ENCODE results near the gene KIRREL3. TPM values are rescaled to one million over a fixed set of nuclear protein-coding genes. Genes with fewer than 3 reads are reported as not detected.

The KIRREL3 gene
- total and polyA plus RNA-seq, 2 of the 4 experiments (the other 2 are of a cell fraction): 10.9 to 15.9 TPM

DNA sequence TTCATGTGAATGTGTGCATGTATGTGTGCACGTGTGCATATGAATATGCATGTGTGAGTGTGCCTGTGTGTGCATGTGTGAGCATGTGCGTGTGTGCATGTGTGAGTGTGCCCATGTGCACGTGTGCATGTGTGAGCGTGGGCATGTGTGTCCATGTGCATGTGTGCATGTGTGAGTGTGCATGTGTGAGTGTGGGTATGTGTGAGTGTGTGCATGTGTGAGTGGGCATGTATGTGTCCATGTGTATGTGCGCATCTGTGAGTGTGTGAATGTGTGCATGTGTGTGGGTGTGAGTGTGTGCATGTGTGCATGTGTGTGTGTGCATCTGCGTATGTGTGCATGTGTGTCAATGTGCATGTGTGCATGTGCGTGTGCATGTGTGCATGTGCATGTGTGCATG, 550.4 kb downstream of the KIRREL3 start:
- Histone ChIP-seq H3K23ac (ENCODE audit: low read depth, low read length) (no peak overlapping the region), H3K4me2 (ENCODE audit: low read depth, low read length) (no peak overlapping the region), H3K9me3 (ENCODE audit: control insufficient read depth, insufficient read depth, low read length) (no peaks in the 10 kb centered on the region), H2AFZ (replicated peaks; ENCODE audit: low read length, poor library complexity) (peak overlapping the region; percentile 63), H3K9ac (ENCODE audit: low read depth, low read length) (no peak overlapping the region), H4K8ac (ENCODE audit: low read depth in 2 of 2, low read length in 2 of 2) (no peak overlapping the region), H3K36me3 (ENCODE audit: control insufficient read depth, insufficient read depth, low read length) (no peaks in the 10 kb centered on the region), H3K27ac (ENCODE audit: insufficient read depth, low read length) (no peak overlapping the region), H4K5ac (ENCODE audit: low read depth, low read length) (no peak overlapping the region), H3K4ac (ENCODE audit: low read depth, low read length) (no peak overlapping the region), H3K4me3 (ENCODE audit: insufficient read depth, low read depth, low read length) (no peak overlapping the region), H3K9me1 (ENCODE audit: insufficient read depth, low read length) (peaks cover 16% of the 10 kb centered on the region), H3K18ac (ENCODE audit: low read depth, low read length) (no peak overlapping the region), H2BK5ac (ENCODE audit: low read depth, low read length, poor library complexity, severe bottlenecking) (no peak overlapping the region), H2BK20ac (ENCODE audit: low read depth, low read length) (no peak overlapping the region), H2BK120ac (ENCODE audit: low read depth, low read length) (no peak overlapping the region), H2AK5ac (ENCODE audit: low read depth, low read length) (no peak overlapping the region), H4K20me1 (ENCODE audit: insufficient read depth, low read length) (0 out of 2 replicates have a peak, but pooled peaks cover 15% of the 10 kb centered on the region), H3K79me1 (ENCODE audit: low read depth in 1 of 2, low read length in 2 of 2) (no peaks in the 10 kb centered on the region; a peak in 1 of 4 replicates), H3K14ac (replicated peaks; ENCODE audit: low read depth, low read length) (no peak overlapping the region), H3K56ac (ENCODE audit: extremely low read depth, insufficient read depth, low read length) (no peak overlapping the region), H2AK9ac (replicated peaks; ENCODE audit: low read depth, low read length, poor library complexity) (peak overlapping the region; percentile 50), H4K91ac (ENCODE audit: insufficient read depth, low read depth, low read length) (no peak overlapping the region), H3K4me1 (ENCODE audit: control insufficient read depth, insufficient read depth, low read length) (no peaks in the 10 kb centered on the region), H2BK15ac (ENCODE audit: low read depth, low read length) (no peak overlapping the region), H3K27me3 (ENCODE audit: control insufficient read depth, insufficient read depth, low read length) (peaks cover 5% of the 10 kb centered on the region; the same call in 1 of the 2 replicates)
- POLR2A ChIA-PET (ENCODE audit: unreplicated experiment): no interaction called here
- BruUV-seq (replicated peaks): no TSS peak
- WGBS, 2 experiments (ENCODE audit: extremely low coverage in 2 of 2, insufficient read length in 1 of 2): 79% methylated on average over 7 of the region's 7 CpGs; no CpG with 5 or more reads in 1 of the 2 experiments
- dilution Hi-C loops (cut with HindIII; ENCODE audit: low sequenced_read_pairs, unreplicated experiment) (no loop called here), intact Hi-C loops (cut with micrococcal nuclease) (no loop called here), in situ Hi-C loops (cut with MboI; ENCODE audit: low sequenced_read_pairs) (no loop called here)
- no peak for TF ChIP-seq ELK1 (IDR thresholded peaks at IDR 0.05; ENCODE audit: borderline replicate concordance, low read depth, low read length)
- CTCF ChIA-PET: no interaction called here
- ATAC-seq (ENCODE audit: low read depth) (no peak), DNase-seq (no peak)

Data from IMR-90 (cell line).